KG1 (cell line): ENCODE measurements around the gene SPINK8.
"Not testable (repeated sequence)": the region's sequence is repeated elsewhere in the genome, so short reads cannot be mapped to it uniquely, and the experiment has no call there.

Experiments
- DNase-seq: peaks from one replicate; lab custom pipeline; 2025; lab: John Stamatoyannopoulos, UW

SPINK8 gene

DNA sequence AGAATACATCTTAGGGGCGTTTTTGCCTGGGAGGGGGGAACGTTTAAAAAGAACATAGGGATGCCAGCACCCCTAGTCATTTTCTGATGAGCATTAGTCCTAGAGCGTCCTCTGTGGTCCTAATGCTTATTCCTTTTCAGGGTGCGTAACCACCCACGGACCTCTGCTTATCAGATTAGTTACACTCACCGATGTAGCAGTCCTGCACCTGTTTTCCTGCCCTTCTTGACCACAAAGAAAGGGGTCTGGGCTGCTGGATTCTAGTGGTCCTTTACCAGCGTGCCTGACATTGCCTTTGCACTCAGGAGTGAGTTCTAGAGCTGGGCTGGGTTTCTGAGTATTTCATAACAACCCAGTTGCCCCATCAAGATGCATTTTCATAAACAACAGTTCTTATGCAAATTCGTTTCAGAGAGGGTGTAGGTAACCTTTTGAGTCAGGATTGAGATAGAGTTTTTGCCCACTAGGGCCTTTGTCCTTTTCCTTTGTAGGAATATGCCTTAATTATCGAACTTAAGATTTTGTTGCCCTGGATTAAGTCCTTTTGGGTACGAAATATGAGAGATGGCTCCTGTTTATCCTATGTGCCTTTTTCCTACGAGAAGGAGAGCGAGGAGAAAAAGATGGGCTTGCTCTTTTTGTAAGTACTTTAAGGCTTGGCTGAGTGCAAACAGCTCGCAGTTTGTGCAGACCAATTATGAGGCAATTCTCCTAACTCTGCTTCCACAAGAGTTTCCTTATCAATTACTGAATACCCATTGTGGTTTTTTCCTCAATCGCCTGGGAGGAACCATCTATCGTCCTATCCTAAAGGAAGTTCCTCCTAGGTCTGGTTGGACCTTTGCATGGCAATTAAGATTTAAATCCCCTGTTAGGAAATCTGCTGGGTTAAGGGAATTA is at the start of gene SPINK8:
Gene SPINK8, minus strand, starts transcription at position 316 of the 900 bp plus-strand sequence. CDS start 5,320 bp downstream, outside the sequence.
- not testable (repeated sequence) for DNase-seq

DNA sequence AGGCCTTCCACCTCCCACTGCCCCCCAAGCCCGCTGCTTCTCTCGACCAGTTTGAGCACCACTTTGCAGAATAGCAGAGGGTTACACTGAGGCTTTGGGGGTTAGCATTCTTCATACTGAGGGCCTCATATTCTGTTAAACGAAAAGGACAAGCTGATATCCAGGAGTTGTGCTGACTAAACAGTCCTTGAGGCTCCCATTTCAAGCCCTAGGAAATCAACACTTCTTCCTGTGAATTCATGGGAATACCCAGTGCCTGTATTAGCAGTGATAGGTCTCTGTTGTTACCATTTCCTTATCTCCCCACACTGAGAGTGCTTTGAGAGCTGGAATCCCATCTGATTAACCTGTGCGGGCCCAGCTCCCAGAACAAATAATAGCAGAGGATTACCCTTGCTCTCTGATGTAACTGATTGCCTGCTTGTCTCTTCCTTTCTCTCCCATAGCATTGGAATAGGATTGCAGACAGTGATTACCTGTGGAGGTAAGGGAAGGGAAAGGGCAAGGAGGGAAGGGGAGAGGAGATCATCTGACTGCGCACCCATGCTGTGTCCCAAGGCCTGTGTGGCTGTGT is 39.5 kb upstream of the SPINK8 start:
- DNase-seq, result no peak

DNA sequence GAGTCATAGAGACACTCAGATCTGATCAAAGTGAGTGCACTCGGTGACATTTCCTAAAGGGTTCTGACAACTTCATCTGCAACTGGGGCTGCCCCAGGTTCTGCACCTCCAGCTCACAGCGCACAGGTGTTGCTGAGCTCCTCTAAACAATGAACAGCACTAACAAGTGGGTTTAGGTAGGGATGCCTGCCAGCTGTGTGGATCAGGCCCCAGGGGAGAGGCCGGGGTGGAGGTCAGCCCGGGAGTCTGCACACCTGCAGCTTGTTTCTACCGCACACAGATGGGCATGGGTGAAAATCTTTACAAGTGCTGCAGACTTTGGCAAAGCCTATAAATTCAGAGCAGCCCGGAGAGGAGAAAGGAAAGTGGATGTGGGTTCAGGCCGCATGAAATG is 38.9 kb upstream of the SPINK8 start:
- DNase-seq, result no peak

DNA sequence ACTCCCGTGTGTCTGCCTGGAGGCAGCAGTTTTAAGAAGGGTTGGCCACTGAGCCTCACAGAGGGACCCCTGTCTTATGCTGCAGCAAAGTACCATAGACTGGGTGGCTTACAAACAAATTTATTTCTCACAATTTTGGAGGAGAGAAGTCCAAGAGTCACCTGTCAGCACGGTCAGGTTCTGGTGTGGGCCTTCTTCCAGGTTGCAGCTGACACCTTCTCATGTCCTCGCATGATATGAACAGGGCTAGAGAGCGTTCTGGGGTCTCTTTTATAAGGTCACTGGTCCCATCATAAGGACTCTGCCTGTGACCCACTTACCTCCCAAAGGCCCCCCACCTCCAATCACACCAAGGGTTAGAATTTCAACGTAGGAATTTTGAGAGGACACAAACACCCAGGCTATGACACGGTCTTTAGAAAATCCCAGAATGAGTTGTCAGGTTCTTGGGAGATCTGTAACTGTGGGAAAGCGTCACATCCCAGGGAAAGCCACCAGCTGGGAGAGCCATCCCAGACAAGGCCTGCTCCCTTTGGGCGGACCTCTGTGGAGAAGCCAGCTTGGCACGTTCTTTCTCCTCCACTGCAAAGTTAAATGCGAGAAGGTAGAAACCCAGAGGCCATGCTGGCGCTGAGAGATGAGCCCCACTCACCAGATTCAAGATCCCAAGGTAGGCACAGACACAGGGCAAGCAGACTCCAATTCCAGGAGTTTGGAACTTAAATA is 38.4 kb upstream of the SPINK8 start, which contains the start of gene FBXW12:
Gene FBXW12, plus strand, starts transcription at position 569 of the 726 bp plus-strand sequence. CDS start 549 bp downstream, outside the sequence.
- no peak for DNase-seq

DNA sequence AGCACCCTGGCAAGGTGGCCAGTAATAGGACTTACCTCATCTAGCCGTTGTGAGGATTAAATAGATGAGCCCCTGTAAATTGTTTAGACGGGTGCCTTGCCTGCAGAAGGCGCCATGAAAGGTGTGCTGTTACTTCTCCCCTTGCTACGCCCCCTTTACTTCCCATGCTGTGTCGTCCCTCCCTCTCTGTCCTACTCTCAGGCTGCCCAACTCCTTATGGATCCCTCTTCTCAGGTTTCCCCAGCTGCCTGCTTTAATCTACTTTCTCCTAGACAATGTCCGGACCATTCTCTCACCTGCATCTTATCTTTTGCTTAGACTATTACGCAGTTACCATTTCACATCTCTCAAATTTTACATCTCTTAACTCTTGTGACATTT is 36.9 kb upstream of the SPINK8 start:
- no peak for DNase-seq

DNA sequence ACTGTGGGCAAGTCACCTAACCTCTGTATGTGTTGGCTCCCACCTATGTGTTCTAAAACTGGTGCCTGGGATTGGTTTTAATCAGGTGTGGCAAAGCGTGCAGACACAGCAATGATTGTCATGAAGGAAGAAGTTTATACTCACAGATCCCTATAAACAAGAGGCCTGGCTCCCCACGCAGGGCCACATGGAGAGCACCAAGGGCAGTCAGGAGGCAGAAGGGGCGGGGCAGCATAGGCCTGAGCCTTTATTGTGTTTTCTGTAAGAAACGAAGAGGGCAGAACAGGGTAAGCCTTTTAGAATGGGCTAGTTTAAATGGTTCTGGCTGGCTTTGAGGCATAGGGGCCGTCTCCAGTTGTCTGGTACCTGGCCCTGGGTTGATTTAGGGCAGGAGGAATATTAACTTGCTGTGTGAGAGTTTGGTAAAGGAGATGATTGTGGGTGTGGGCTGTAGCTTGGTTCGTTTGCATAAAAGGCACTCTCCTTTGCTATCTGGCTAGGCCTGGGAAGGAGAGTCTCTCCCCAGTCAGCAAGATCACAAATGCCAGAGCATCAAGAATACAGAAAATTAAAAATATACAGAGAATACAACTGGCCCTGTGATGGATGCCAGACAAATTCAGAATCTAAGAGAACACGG is 36.4 kb upstream of the SPINK8 start:
- no peak for DNase-seq

DNA sequence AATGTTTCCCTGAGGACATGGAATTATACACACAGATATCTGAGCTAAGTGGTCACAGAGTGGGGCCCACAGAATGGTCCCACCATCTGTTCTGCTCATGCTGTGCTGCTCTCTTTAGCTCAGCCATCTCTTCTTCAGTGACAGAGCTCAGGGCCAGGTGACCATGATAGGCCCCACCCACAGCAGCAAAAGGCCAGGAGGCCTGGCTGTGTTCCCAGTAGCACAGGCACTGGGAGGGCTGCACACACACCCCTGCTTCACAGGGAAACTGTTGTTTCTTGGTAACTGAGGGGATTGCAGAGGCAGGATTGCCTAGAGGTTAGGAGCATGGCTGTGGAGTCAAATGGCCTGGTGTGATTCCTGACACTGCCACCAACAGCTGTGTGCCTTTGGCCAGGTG is 33.7 kb upstream of the SPINK8 start:
- DNase-seq, result no peak

DNA sequence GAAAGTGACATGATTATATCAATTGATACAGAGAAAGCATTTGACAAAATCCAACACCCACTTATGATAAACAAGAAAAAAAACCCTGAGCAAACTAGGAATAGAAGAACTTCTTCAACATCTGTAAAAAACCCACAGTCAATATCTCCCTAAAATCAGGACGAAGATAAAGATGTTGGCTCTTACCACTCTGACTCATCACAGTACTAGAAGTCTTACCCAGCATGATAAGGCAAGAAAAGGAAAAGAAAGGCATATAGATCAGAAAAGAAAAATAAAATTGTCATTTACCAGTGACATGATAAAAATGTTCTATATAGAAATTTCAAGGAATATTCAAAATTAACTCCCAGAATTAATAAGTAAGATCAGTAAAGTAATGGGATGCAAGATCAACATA is 31.4 kb upstream of the SPINK8 start:
- no peak for DNase-seq

DNA sequence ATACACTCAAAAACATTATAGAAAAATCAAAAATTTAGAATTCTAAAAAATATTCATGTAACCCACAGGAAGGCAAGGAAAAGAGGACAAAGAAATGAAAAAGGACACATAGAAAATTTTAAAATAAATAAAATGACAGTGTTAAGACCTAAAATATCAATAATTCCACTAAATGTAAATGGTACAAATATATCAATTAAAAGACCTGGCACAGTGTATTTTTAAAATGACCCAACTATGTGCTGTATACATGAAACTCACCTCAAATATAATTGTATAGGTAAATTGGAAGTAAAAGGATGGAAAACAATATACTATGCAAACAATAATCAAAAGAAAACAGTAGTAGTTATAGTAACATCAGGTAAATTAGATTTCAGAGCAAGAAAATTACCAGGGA is 28.5 kb upstream of the SPINK8 start:
- DNase-seq, result no peak

DNA sequence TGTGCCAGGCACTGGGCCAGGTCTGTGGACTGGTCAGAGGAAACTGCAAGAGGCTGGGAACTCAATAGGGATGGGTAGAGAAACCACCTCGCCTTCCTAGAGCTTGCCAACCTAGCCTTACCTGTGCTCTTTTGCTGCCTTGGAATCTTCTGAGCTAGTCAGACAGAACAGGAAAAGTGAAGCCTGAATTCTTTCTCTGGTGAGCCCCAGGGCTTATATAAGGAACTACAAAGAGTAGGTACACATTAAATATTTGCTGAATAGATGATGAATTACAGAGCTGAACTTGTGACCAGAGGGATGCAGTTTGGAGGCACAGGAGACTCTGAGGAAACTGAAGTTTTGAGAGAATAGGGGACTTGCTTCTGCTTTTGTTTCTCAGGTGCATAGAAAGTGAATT is 23.0 kb upstream of the SPINK8 start:
- DNase-seq, result no peak

DNA sequence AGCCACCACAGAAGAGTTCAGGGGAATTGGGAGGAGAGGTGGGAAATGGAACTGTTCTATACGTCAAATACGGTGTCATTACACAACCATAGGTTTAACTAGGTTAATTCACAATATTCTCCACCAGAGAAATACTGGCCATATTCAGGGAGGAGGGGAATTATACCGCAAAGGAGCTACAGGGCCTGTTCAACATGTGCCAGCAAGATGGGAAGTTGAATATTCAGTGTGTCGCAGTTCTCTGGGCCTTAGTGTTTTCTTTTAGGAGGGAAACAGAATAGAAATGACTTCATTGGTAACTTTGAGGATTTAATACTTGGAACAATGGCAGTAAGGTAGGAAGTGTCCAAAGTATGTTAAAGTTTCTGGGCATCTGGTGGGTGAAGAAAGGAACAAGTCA is 20.5 kb upstream of the SPINK8 start:
- DNase-seq, result no peak

DNA sequence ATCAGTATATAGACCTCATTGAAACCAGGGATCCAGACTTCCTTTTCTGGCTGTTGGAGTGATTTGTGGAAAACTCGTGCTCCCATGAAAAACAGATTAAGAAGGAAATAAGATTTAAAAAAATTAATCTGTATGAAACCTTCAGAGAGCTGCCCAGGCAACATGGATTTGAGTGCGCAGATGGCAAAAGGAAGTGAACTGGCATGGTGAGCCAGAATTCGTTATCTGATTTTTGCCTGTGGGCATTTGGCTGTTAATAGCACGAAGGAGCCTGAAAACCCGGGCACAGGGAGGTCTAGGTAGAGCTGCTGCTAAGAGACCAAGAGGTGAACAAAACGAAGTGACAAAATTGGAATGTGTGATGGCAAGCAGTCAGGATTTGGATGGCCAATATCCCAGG is 19.1 kb upstream of the SPINK8 start:
- DNase-seq, result no peak

DNA sequence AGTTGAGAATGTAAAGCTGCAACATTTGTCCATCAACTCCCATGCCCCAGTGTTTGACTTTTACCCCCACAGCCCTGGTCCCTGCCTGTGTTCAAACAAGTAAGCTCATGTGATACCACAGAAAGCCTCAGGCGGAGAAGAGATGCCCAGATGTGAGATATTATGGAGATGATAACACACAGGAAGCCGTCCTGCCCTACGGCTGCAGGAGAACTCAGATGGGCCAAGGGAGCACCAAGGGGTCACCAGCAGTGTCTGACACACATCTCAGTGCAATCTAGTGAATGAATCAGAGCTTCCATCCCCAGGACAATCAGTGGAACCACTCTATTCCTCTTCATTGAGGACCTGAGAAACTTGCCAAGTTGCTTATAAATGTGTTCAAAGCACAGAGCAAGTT is 14.0 kb upstream of the SPINK8 start:
- DNase-seq, result no peak

DNA sequence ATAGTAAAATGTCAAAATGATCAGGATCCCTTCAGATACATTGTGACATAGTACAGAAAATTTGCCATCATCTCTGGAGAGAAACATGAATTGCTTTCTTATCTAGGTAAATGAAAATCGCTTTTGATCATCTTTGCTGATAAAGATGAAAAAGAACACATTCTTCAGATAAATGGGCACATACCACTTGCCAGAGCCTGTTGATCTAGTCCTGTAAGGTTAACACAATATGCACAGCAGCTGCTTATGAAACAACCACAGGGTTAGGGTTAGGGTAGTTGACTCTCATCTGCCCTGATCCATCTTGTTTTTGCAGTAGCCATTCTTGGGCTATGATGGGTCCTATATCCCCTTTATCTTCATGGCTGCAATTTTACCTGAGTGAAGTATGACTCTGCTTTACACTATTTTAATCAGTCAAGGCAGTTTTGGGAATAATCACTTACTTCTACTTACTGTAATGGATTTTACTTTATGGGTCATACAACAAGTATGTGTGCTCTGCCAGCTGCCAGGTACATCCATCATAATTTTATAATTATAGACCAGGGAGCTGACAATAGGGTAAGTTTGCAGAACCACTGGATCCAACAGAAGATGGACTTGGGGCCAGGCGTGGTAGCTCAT is 12.6 kb upstream of the SPINK8 start:
- DNase-seq, result no peak

DNA sequence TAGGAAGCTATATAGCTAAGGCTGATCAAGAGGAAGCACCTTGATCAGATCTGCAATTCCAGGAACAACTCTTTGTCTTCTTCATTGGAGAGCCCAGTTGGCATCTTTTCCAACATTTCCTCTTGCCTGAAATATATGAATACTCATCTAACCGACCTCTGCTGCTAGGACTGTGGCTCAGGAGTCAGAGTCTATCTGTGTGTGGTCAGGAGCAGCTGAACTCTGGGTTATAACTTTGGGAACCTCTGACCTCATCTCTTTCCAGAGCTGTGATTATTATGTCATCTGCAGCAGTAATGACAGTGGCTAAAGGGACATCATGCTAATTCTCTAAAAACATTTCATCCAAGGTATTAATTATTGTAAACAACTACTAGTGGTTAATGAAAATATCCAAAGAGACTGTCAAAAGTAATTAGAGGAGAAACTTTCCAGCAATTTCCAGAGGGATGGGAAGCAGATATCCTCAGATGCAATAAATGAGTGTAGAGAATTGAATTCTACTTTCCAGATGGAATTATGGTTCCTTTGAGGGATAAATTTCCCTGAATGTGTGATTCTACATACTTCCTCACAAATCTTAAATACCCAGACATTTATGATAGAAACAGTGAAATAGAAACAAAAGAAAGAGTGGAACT is 11.5 kb upstream of the SPINK8 start:
- DNase-seq, result no peak

DNA sequence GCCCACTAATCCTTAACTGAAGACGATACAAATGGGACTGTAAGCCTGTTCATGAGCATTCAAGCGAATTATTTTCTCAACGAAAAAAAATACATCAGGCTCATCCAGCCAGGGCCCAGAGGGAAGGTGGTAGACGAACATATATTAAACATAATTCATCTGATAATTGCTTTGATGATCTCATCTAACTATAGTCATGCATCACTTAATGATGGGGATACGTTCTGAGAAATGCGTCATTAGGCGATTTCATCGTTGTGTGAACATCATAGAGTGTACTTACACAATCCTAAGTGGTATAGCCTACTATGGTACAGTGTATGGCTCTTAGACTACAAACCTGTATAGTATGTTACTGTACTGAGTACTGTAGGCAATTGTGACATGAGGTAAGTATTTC is 10.0 kb upstream of the SPINK8 start:
- no peak for DNase-seq

DNA sequence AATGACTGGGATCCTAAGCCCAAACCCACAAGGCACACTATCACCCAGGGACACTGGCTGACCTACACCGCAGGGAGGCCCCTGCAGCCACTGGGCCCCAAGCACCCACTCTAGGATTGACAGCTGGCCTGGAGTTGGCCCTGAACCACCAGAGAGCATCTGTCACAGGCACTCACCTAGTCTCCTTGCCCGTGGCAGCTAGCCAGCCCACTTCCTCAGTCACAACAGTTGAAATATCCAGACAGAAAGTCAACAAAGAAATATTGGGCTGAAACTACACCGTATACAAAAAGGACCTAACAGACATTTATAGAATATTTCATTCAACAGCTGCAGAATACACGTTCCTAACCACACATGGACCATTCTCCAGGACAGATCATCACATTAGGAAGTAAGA is 5.2 kb upstream of the SPINK8 start:
- peak; percentile 23 for DNase-seq

DNA sequence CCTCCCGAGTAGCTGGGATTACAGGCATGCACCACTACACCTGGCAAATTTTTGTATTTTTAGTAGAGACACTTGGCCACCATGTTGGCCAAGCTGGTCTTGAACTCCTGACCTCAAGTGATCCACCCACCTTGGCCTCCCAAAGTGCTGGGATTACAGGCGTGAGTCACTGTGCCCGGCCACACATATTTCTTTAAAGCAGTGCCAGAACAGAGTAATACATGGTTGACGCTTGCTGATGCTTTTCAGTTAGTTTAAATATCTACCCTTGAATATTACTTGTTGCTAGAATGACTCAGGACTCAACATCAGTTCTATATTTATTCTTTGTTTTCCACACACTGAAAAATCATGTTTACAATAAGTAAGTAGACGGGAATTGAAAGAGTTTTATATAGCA is 4.1 kb upstream of the SPINK8 start:
- not testable (repeated sequence) for DNase-seq

DNA sequence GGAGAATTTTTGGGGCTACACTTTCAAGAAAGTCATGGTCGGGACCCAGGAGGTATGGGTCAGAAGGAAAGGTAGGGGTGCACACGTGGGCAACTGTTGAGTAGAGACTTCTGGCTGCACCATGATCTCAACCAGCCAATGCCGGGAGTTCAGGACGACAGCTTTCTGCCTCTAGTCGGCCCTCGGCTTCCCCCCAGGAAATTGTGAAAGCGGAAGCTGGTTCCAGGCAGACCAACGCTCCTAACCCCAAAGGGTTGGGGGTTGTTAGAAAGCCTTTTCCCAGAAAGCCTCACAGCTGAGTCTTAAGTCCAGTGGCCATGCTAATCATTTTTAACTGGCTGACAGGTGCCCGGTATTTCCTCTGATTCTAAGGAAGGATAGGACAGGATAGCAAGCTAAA is 1.8 kb upstream of the SPINK8 start:
- DNase-seq, result peak; percentile 30

DNA sequence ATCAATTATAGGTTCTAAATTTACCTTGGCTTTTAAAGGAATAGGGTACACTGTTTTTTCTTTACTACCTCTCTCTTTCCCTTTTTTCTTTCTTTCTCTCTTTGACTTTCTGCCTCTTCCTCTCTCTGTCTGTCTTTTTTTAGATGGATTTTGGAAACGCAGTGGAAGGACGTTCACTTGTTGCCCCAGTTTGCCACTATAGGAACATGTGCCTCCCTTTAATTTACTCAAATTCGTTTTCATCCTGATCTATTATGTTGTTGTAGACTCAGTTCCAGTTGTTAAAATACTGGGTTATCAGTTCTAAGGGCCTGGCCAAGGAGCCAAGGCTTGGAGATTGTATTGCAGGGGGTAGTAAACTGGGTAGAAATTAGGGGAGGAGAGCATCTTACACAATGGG is 1.1 kb upstream of the SPINK8 start:
- DNase-seq, result no peak

DNA sequence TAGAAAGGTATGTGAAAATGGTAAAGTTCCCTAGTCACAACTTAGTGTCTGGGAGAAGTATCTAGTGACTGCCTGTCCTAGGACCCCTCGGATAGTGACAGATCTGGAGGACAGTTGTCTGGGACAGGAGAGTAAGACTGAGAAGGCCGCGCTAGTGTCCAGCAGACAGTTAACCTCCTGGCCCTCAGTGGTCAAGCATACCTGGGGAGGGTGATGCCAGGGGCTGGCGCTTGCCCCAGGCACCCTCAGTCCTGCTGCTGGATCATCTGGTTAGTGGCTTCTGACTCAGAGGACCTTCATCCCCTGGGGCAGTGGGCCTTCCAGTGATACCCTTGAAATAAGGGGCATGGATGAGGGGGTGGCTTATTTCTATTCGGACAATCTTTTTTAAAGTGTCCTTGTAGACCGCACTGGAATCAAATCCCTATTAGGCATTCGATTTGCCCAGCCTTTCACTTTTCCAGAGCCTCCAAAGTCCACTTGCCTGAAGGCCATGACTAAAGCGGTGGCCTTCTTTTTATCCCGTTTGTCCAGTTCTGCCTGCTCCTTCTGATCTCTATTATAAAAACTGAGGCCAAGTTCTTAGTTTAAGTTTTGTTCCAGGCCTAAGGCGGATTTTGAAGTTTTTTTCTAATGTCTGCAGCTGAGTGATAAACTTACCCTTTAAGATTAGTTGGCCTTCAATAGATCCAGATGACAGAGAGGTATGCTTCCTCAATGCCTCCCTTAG is 1.6 kb downstream of the SPINK8 start:
- not testable (repeated sequence) for DNase-seq
